ENCODE results near the gene SNX20.

SNX20 gene

GRCh38 chr16:50679266-50679665 is 1.8 kb downstream of the SNX20 start:
- DNase-seq, result no peak

DNA sequence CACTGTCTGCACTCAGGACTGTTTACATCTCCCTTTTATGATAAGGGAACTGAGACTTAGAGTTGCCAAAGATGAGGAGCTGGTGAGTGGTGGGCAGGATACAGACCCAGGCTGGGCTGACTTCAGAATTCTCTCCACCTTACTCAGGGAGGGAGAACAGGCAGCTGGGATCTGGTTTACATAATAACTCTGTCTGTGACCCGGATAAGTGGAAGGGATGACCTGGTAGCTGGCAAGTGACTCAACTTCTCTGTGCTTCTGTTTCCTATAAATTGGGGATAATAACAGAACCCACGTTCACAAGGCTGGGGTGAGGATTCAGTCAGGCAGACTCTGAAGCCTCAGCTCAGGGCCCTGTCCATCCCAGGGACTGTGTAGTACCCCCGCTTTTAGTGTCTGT is 2.6 kb downstream of the SNX20 start:
- no peak for DNase-seq

DNA sequence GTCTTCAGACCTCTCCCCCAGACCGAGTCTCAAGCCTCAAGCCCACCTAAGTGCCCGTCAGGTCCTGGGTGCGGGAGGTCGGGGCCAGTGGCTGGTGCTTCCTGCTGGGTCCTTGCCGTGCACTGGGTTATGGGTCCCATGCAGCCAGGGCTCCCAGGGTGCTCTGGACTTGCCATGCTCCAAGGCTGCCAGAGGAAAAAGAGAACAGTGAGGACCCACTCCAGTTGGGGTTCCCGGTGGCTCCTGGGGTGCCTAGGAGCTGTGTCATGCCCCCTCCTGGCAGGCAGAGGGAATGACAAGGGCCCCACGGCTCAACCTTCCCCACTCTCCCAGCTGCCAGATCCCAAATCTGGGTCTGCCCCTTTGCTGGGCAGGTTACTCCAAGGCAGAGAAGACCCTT is 3.8 kb downstream of the SNX20 start:
- DNase-seq, result no peak

- no peak for DNase-seq
These were observed 4.4 kb downstream of the SNX20 start for GRCh38 chr16:50676684-50677225.

DNA sequence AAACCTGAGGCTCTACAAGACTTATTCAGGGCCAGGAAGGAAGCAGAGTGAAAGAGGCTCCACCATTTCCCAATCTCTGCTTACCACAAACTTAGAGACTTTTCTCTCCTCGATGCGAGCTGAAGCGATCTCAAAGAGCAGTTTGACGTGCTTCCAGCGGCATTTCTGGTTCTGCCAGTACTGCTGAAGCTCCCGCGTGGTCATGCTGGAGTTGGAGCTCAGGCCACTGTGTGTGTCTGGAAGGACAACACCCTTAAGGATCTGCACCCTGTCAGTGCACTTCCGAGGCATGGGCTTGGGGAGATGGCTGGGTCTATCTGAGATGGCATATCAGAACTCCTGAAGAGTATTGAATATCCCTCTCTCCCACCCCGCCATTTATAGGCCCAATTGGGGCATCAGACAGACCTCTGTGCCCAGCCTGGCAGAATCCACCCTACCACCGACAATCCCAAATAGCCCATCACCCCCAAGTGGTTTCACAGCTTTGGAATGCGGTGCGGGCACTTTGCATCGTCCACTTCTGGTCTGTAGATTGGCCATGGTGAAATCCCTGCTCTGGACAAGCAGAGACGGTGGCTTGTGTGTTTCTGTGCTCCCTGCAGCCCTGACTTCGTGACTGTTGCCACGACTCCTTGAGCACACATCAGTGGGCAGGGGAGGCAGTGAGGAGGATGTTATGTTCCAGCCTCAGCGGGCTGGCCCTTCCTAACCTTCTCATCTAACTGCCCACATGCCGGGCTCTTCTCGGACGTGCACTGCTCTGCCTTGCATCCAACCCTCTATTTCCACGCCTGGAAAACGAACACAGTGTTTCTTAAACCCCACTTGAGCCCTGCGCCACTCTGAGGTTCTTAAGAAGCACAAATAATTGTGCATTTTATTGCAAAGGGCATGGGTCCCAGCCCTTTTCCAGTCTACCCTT is 5.2 kb downstream of the SNX20 start:
- no peak for DNase-seq

GRCh38 chr16:50674831-50675230 is 6.3 kb downstream of the SNX20 start:
- no peak for DNase-seq

- no peak for DNase-seq
These were observed 7.4 kb downstream of the SNX20 start for GRCh38 chr16:50673496-50674275.

DNA sequence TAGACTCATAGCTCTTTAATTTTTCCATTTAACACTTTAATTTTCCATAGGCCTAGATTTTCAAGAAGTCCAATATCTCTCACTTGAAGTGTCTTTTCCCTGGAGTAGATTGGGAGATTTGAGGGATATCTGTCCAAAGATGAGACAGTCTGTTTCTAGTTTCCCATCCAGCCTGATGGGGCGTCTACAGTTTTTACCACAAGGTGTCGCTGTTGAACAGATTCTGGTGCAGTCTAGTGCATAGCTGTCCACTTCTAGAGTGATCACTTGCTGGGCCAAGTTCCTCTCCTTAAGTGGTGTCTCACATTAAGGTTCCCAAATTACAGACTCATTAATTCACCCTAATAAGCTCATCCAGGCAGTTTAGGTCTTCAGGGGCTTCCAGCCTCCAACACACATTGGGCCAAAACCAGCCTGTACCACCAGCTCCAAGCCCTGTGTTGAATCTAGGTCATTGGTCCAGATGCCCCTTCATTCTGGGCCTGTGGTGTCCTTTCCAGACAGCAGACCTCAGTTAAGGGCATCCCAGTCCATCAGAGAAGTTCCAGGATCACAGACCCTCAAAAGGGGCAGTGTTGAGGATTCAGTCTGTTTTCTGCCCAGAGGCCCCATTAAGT is 9.4 kb downstream of the SNX20 start:
- DNase-seq, result peak; percentile 1

DNA sequence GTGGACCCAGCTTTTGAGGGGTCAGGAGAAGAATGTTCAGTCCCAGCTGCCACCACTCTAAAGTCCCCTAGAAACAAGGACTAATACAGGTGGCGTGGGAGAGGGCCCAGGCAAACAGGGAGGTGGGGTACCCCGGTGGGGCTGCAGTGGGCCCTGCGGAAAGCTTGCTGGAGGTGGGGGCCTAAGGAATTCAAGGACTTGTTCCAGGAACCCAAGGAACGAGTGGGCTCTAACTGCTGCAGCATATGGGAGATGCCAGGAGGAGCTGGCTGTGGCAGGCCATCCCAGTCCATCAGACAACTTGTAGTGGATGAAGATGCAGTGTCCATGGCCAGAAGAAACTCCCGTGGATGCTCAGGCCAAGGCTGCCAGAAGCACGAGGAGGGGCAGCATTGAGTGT is 10.6 kb downstream of the SNX20 start:
- no peak for DNase-seq

DNA sequence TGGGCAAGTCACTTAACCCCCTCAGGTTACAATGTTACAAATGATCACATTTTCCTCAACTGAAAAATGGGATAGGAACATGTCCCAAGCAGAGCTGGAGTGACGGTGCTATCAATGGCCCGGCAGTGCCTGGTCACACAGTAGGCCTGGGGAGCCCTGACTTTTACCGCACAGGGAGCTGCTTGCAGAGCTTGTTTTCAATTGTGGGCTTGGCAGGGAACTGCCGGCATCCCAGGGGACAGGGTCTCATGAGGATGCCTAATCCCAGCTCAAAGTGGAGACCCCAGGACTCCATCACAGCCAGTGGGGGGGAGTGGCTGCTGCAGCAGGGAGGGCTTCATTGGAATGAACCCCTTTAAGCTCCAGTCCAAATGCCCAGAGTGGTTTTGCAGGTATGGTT is 11.4 kb downstream of the SNX20 start:
- DNase-seq, result no peak

DNA sequence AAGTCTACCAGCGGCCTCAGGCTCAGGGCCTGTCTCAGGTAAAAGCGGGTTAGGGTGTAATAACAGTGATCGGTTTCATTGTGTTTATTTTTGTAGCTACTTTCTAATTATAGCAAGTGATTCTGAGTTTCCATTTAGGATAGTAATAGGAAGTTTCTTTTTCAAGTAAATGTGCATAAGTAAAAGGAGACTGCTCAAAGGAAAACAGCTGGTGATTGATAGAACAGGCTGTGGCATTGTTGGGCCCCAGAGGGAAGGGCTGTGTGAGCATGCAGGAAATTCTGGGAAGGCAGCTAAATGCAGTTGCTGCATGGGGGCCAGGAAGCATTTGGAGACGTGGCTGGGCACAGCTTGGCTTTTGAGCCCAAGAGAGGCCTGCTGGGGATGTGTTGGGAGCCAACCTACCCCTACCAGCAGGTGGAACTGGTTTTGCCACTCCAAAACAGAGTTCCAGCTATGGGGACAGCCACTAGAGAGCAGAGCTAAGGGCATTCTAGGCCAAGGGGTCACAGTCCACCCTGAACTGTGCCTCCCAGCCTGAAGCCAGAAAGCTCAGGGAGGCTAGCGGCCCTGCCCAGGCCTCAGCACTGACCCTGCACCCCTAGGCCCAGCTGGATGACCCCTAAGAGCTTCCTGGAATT is 12.6 kb downstream of the SNX20 start:
- no peak for DNase-seq

GRCh38 chr16:50667497-50668367 is 13.4 kb downstream of the SNX20 start:
- DNase-seq, result no peak

- no peak for DNase-seq
These were observed 14.2 kb downstream of the SNX20 start for GRCh38 chr16:50666658-50667496.

DNA sequence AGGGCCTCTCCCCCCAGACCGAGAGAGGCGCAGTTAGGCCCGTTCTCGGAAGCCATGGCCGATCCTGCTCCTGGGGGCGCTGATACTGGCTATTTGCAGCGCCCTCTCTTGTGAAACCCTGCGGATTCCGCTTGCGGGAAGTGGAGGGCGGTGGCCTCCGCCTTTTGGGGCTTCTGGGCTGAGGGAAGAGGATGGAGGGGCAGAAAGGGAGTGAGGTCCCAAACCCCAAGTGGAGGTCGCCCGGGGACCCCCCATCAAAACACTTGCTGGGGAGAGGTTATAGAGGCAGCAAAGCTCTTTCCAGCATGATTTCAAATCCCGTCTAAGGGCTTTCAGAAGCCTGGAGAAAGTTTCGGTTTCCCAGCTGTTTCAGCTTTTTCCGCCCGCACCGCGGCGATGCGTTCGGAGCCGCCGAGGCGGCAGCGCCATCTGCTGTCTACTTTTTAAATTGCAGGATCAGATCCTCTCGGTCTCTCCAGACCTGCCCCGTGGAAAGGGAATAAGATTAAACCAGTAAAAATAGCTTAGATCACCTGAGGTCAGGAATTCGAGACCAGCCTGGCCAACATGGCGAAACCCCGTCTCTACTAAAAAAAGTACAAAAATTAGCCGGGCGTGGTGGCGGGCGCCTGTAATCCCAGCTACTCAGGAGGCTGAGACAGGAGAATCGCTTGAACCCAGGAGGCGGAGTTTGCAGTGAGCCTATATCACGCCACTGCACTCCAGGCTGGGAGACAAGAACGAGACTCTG is 15.8 kb downstream of the SNX20 start:
- peak; percentile 9 for DNase-seq

- DNase-seq, result no peak
These were observed 16.8 kb downstream of the SNX20 start for GRCh38 chr16:50664270-50664669.

GRCh38 chr16:50662306-50662940 is 18.7 kb downstream of the SNX20 start:
- no peak for DNase-seq

DNA sequence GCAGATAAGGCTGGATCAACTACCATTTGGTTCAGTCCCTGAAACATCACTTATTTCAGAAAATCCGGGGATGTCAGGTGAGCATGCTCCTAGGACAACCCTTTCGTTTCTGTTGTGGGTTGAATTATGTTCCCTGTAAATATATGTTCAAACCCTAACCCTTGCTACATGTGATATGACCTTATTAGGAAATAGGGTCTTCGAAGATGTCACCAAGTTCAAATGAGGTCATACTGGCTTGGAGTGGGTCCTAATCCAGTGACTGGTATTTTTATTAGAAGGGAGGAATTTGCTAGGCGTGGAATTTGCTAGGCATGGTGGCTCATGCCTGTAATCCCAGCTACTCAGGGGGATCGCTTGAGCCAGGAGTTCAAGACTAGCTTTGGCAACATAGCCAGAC is 21.3 kb downstream of the SNX20 start:
- DNase-seq, result no peak

DNA sequence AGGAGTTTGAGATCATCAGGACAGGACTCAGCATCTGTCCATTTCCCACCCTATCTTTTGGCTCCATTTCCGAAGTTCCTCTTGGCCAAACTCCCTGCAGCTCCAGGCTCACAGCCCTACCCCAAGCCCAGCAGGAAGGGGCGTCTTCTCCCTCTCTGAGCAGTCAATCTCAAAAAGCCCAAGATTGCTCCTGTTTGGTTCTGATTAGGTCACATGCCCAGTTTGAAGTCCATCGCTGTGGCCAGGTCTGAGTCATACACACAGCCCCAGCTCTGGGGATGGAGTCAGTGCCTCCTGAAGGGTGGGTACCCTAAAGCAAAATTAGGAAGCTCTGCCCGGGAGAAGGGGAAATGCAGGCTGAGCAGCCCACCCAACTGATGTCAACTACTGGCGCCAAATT is 23.9 kb downstream of the SNX20 start:
- DNase-seq, result no peak

DNA sequence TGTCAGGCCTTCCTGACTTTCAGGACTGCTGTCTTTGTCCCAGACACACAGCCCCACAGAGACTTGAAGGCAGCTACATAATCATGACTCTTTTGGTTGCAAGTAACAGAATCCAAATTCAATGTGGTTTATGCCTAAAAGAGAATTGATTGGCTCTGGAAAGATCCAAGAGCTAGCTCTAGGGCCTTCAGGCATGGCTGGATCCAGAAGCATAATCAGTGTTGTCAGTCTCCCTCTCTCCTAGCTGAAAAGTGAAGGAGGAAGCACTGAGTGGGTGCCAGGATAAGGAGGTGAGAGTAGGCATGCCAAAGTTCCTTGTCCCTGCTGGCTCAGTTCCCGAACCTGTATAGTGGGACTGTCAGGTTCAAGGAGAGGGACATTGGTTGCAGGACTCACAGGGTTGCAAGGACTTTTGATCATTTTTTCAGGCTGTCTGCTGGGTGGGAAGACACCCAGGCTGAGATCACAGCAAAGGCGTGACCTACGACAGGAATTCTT is 25.5 kb downstream of the SNX20 start:
- no peak for DNase-seq
